Adrenal gland (tissue), 12 donors: Measurements from ENCODE around the gene TBC1D26. TPM values are rescaled to one million over a fixed set of nuclear protein-coding genes. Genes with fewer than 3 reads are reported as not detected.
"Not testable (repeated sequence)": the region's sequence is repeated elsewhere in the genome, so short reads cannot be mapped to it uniquely, and the experiment has no call there.

Experiments used
- DNase-seq, 7 donors: peaks; one replicate each; pipeline ENCODE4 v3.0.0-alpha.2; 2019 to 2020
- H3K27ac ChIP-seq, 5 donors: fragments of 200-600 bp; sonication (generic) in 4 of 5; 1 replicate in 3 of 5; 2 replicates in 2 of 5; pipeline versions ENCODE4 v1.5.1 to v1.8.0; 2016 to 2020; ENCODE audit warnings: mild to moderate bottlenecking in 1 of 5
- H3K27me3 ChIP-seq: fragments of 200-600 bp; 2 replicates; pipeline ENCODE4 v1.8.0; 2021
- H3K36me3 ChIP-seq, 2 donors: fragments of 200-600 bp; replicated peaks in 1 of 2; 1 replicate in 1 of 2; 2 replicates in 1 of 2; pipeline versions ENCODE4 v1.5.1 to v1.8.0; 2018 to 2022
- H3K4me1 ChIP-seq, 2 donors: fragments of 200-600 bp; replicated peaks in 1 of 2; 1 replicate in 1 of 2; 2 replicates in 1 of 2; pipeline versions ENCODE4 v1.5.1 to v1.8.0; 2018 to 2021
- H3K4me3 ChIP-seq, 4 donors: fragments of 200-600 bp; sonication (generic) in 3 of 4; one replicate each; pipeline ENCODE4 v1.5.1; 2016 to 2018
- H3K9me3 ChIP-seq, 3 donors: fragments of 200-600 bp; sonication (generic) in 1 of 3; replicated peaks in 1 of 3; 1 replicate in 2 of 3; 2 replicates in 1 of 3; pipeline versions ENCODE4 v1.5.1 to v1.8.0; 2016 to 2021
- POLR2A ChIP-seq, 2 donors: fragments of 450-650 bp; IDR thresholded peaks; one replicate each; pipeline ENCODE4 v1.6.1; 2017; ENCODE audit warnings: antibody characterized with exemption in 2 of 2, mild to moderate bottlenecking in 2 of 2, moderate library complexity in 1 of 2
- WGBS, 4 donors: extraction: QIAGEN DNeasy Blood & Tissue Kit in 2 of 4; methylation state at CpG; one replicate each; pipeline versions ENCODE4 v1.1.5 to v1.1.7; 2013 to 2017; 5-methylcytosine and 5-hydroxymethylcytosine counted together
- intact Hi-C, 2 donors: fragments of 100-400 bp; cut with DNase I; formaldehyde crosslinking; loops; one replicate each; pipeline versions ENCODE4 v1.14.1 to v1.15.0; 2022 to 2023
- polyA plus RNA-seq, 3 donors: library from polyadenylated mRNA; stranded (reverse); fragments of 200-250 nt in 2 of 3; fragments of 350-450 nt in 1 of 3; fragmentation: Illumina TruSeq in 1 of 3; extraction: RNeasy Lipid Tissue Mini Kit (QIAGEN cat#74804) in 1 of 3; gene quantifications; one replicate each; pipeline ENCODE4 v1.2.3, GENCODE V29; 2013 to 2014
- total RNA-seq, 9 donors: library from RNA; depleted of rRNA in 4 of 9; stranded (reverse); fragments of >200 nt in 4 of 9; fragments of 120-200 nt in 1 of 9; fragmentation: NEBNext Ultra II Directional in 1 of 9; extraction: Animal tissue kit (Norgen Biotek cat#: 25700) in 1 of 9; gene quantifications; one replicate each; pipeline versions ENCODE4 v1.1.0 to v1.2.4, GENCODE V29; 2013 to 2023
- TF ChIP-seq, protein P1 (sequence below), 6 experiments: fragments of 450-650 bp in 4 of 6; fragments of 200-600 bp in 2 of 6; sonication (generic) in 1 of 6; IDR thresholded peaks; 1 replicate in 5 of 6; 2 replicates in 1 of 6; pipeline versions ENCODE4 v1.5.1 to v1.8.0; 2016 to 2021; ENCODE audit warnings: antibody characterized with exemption in 6 of 6, mild to moderate bottlenecking in 2 of 6, moderate library complexity in 1 of 6
- donor health status: healthy with polysubstance abuse.
- donor health status: Bipolar disorder and iron deficiency.
- donor health status: DM: yes; HTN: yes; CAD: no.
- donor health status: DM: no; HTN: no; CAD: no.
- donor health status: DM: no; HTN: no; CAD: no.
- donor health status: DM: yes; HTN: yes; CAD: no.

Gene TBC1D26
- total and polyA plus RNA-seq, 12 donors: 0.44 to 0.54 (median 0.48) TPM; not detected in 9

GRCh38 chr17:15744074-15744676, 12.1 kb downstream of the TBC1D26 start:
- Histone ChIP-seq H3K9me3 (no peaks in the 10 kb centered on the region), H3K27me3 (no peaks in the 10 kb centered on the region), H3K4me1 (no peaks in the 10 kb centered on the region), H3K36me3 (no peaks in the 10 kb centered on the region), H3K4me3 (no peak overlapping the region), H3K27ac (no peak overlapping the region)
- TF ChIP-seq, protein P1, sequence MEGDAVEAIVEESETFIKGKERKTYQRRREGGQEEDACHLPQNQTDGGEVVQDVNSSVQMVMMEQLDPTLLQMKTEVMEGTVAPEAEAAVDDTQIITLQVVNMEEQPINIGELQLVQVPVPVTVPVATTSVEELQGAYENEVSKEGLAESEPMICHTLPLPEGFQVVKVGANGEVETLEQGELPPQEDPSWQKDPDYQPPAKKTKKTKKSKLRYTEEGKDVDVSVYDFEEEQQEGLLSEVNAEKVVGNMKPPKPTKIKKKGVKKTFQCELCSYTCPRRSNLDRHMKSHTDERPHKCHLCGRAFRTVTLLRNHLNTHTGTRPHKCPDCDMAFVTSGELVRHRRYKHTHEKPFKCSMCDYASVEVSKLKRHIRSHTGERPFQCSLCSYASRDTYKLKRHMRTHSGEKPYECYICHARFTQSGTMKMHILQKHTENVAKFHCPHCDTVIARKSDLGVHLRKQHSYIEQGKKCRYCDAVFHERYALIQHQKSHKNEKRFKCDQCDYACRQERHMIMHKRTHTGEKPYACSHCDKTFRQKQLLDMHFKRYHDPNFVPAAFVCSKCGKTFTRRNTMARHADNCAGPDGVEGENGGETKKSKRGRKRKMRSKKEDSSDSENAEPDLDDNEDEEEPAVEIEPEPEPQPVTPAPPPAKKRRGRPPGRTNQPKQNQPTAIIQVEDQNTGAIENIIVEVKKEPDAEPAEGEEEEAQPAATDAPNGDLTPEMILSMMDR (IDR thresholded peaks at IDR 0.05): no peak
- no peak for TF ChIP-seq POLR2A (IDR thresholded peaks at IDR 0.05)
- DNase-seq: no peak
- 77 to 82% (median 79%) methylated on average over 7 of the region's 7 CpGs for WGBS, 4 donors
- intact Hi-C loops: no loop called here

DNA sequence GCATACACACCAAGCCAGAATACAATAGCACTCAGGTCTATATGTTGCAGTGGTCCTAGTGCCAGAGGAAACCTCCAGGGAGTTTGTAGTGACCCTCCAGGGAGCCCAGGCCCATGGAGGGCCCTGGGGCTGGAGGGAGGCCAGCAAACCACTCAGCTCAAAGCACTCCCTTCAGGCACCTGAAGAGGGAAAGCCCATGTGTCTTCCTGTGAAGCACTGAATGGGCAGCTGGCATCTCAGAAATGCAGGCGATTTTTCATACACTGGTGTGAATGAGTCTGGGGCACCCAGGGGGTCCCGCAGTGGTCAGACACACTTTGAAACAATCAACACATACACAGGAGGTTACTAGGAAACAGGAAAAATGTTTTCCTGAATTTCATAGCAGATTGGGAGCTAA, 12.8 kb downstream of the TBC1D26 start:
- no peak for DNase-seq
- H3K9me3 ChIP-seq: no peaks in the 10 kb centered on the region
- H3K4me3 ChIP-seq: no peak overlapping the region
- no peak overlapping the region for H3K27ac ChIP-seq
- no peaks in the 10 kb centered on the region for H3K36me3 ChIP-seq
- H3K4me1 ChIP-seq: no peaks in the 10 kb centered on the region
- TF ChIP-seq, protein P1 (IDR thresholded peaks at IDR 0.05): no peak
- no peak for TF ChIP-seq POLR2A (IDR thresholded peaks at IDR 0.05)
- intact Hi-C loops: no loop called here
- H3K27me3 ChIP-seq: no peaks in the 10 kb centered on the region
- WGBS, 4 donors: 58 to 67% (median 60%) methylated on average over 2 of the region's 2 CpGs

- H3K27ac ChIP-seq, H3K27me3 ChIP-seq, H3K36me3 ChIP-seq, H3K4me1 ChIP-seq, H3K9me3 ChIP-seq, H3K4me3 ChIP-seq, intact Hi-C loops, DNase-seq: not testable (repeated sequence)
- 18 to 21% methylated on average over 25 to 27 of the region's 36 CpGs; no CpG with 5 or more reads in 2 of the 4 donors for WGBS, 4 donors
Measured at GRCh38 chr17:15749403-15749802, 17.3 kb downstream of the TBC1D26 start.

DNA sequence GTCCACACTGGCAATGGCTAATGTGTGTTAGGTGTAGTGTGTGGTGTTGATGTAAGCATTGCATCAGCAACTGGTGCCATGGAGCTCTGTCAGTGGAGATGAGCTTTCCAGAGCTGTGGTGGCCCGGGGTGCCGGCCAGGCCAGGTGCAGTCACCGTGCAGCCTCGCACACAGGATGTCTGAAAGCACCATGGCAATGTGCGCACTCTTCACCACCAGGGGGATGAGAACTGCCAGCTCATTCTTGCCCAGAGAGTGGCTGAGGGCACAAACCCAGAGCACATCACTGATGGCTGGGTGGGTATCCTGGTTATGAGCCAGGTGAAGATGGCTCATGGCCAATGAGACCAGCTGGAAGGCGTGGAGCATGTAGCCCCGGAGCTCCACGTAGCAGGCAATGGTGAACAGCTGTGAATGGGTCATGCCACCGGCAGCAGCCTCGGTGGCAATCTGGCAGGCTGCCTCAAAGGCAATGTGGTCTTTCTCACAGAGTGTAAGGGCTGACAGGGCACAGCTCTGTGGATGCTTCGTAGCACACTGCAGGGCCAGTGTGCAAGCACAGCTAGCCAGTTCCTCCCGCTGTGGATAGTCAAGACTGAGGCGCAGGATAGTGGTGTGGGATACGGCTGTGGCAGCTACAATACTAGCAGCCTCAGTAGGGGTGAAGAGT, 36.9 kb downstream of the TBC1D26 start:
- H3K9me3 ChIP-seq, H3K27ac ChIP-seq, H3K27me3 ChIP-seq, H3K4me3 ChIP-seq, H3K4me1 ChIP-seq, intact Hi-C loops, H3K36me3 ChIP-seq: not testable (repeated sequence)
- WGBS, 4 donors: 67 to 74% methylated on average over 8 to 9 of the region's 14 CpGs; no CpG with 5 or more reads in 2 of the 4 donors
- peak in 1 of 7 donors; percentile 57 for DNase-seq

DNA sequence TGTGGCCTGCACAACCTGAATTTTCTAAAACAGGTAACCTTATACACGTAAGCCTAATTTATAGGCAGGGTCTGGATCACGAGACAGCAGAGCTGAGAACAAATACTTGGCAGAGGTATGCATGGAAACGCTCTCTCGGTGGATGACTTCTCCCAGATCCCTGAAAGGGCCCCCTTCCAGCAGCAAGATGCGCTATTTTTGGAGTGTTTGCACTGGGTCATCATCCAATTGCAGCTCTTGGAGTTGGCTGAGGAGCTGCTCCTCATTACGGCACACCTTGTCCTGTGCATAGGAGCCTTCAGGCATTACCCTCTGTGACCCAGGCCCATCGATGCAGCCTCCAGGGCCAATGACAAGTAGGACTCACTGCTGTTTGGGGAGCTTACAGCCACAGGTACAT, 38.6 kb downstream of the TBC1D26 start:
- WGBS, 4 donors: 81 to 97% (median 92%) methylated on average over 5 to 6 of the region's 7 CpGs
- intact Hi-C loops, H3K27ac ChIP-seq, H3K4me1 ChIP-seq, H3K36me3 ChIP-seq, H3K4me3 ChIP-seq, DNase-seq, H3K27me3 ChIP-seq, H3K9me3 ChIP-seq: not testable (repeated sequence)

GRCh38 chr17:15776871-15777270, 44.8 kb downstream of the TBC1D26 start:
- DNase-seq: no peak
- Histone ChIP-seq H3K4me1 (no peaks in the 10 kb centered on the region), H3K9me3 (no peaks in the 10 kb centered on the region), H3K27ac (no peak overlapping the region), H3K4me3 (no peak overlapping the region), H3K36me3 (no peaks in the 10 kb centered on the region), H3K27me3 (no peaks in the 10 kb centered on the region)
- TF ChIP-seq POLR2A (IDR thresholded peaks at IDR 0.05): no peak
- TF ChIP-seq, protein P1 (IDR thresholded peaks at IDR 0.05): no peak
- intact Hi-C loops: no loop called here
